GM12873 (cell line): Measurements from ENCODE around the gene ZNF791.

Experiments used
- CTCF ChIP-seq: IDR thresholded peaks from 2 replicates; pipeline ENCODE4 v1.5.1; 2012; ENCODE audit warnings: low read depth, mild to moderate bottlenecking, moderate library complexity, low read length, control low read depth; ENCODE audit not compliant: insufficient read depth; ENCODE audit errors: missing control alignments

Gene ZNF791

DNA sequence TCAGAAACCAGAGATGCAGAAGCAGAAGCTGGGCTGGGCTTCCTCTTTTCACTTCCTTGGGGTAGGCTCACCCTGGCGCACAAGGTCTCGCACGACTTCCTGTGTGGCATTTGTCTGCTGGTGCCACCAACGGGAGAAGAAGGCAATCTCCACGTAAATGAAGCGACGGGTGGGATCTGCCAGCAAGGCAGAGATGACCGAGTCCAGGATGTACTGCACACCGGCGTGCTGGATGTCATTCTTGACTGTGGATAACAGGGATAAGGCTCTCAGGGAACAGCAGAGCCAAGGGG, 54.5 kb downstream of the ZNF791 start:
- no peak for TF ChIP-seq CTCF

GRCh38 chr19:12665671-12666264, 55.0 kb downstream of the ZNF791 start:
- TF ChIP-seq CTCF: no peak

GRCh38 chr19:12666265-12667048, 55.7 kb downstream of the ZNF791 start, which contains the start of the genes MAN2B1 and WDR83:
Gene MAN2B1, minus strand, starts transcription at chr19:12666742. Its CDS starts 41 bp downstream, at chr19:12666701.
Gene WDR83, plus strand, starts transcription at chr19:12666807. Its CDS starts 2,984 bp downstream, at chr19:12669791.
- TF ChIP-seq CTCF: no peak

DNA sequence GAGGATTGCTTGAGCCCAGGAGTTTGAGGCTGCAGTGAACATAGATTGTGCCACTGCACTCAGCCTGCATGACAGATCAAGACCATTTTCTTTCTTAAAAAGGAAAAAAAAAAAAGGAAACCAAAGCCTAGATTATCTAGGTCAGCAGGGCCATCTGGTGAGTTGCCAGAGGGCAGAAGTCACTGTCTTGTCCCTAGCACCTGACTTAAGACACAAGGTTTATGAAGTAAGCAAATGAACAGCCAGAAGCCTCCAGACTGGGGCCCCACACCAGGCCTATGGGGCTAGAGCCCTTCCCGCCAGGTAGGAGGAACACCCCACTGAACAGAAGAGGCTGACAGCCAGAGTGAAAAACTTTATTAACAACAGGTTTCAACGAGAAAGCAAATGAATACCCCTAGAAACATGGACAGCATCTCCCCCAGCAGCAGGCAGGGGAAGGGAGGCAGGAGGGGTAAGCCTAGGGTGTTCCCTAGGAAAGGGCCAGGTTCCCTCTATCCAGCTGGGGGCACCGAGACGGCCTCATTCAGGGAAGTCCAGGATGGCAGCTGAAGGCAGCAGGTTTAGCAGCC, 57.1 kb downstream of the ZNF791 start:
- TF ChIP-seq CTCF: no peak

GRCh38 chr19:12668346-12668745, 57.6 kb downstream of the ZNF791 start:
- no peak for TF ChIP-seq CTCF

GRCh38 chr19:12668932-12669269, 58.2 kb downstream of the ZNF791 start:
- no peak for TF ChIP-seq CTCF

DNA sequence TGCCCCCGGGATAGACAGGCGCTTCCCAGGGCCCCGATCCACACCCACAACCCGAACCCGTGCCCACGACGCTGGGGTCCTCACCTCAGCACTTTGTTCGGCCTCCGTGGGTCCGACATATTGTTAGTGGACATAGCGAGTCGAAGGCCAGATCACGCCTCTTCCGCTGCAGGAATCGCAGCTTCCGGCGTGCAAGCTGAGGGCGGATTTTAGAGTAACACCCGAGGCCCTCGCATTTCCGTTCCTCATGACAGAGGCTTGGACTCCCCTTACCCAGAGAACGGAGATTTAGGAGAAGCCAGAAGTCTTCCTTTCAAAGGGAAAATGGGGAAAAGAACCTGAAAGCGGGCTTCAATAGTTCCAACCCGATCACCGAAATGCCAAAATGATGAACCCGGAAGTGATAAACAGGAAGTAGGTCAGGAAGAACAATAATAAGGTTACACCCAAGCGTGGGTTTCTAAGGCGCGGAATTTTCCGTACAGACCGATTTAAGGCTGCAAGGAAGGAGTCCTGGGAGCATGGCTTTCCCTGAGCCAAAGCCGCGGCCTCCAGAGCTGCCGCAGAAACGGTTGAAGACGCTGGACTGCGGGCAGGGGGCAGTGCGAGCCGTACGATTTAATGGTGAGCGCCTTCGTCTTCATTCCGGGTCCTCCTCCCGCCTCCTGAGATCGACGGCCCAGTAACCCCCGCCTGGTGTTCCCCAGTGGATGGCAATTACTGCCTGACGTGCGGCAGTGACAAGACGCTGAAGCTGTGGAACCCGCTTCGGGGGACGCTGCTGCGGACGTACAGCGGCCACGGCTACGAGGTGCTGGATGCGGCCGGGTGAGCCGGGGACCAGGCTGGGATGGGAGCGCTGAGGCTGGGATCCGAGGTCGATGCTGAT, 58.8 kb downstream of the ZNF791 start:
- TF ChIP-seq CTCF: no peak
